Measurements from ENCODE around the gene DISP1. TPM values are rescaled to one million over a fixed set of nuclear protein-coding genes. Genes with fewer than 3 reads are reported as not detected.

Gene DISP1
- total RNA-seq, 4 donors from 2014 or later, result 8.3 to 20.9 (median 14.9) TPM

- 74% methylated on average over 3 of the region's 3 CpGs for WGBS
- DNase-seq (ENCODE audit: low spot score in 2 of 2), result no peak
- peaks cover 20% of the 10 kb centered on the region for H3K4me1 ChIP-seq
- H3K4me3 ChIP-seq, result no peak overlapping the region
- no peaks in the 10 kb centered on the region for H3K27me3 ChIP-seq
- no peaks in the 10 kb centered on the region for H3K9me3 ChIP-seq
- TF ChIP-seq EP300 (IDR thresholded peaks at IDR 0.05), result no peak
- no peak for TF ChIP-seq POLR2AphosphoS5 (IDR thresholded peaks at IDR 0.05)
- TF ChIP-seq POLR2A (IDR thresholded peaks at IDR 0.05), result no peak
- no peak for TF ChIP-seq CTCF (IDR thresholded peaks at IDR 0.05)
- H3K36me3 ChIP-seq, result no peaks in the 10 kb centered on the region
- no peak overlapping the region for H3K27ac ChIP-seq
Observed at GRCh38 chr1:222788402-222789156, 26.3 kb upstream of the DISP1 start.

GRCh38 chr1:222790115-222790514 lies 24.7 kb upstream of the DISP1 start:
- H3K9me3 ChIP-seq, result no peaks in the 10 kb centered on the region
- no peaks in the 10 kb centered on the region for H3K36me3 ChIP-seq
- peaks cover 16% of the 10 kb centered on the region for H3K4me1 ChIP-seq
- DNase-seq (ENCODE audit: low spot score in 2 of 2), result no peak
- H3K4me3 ChIP-seq, result no peak overlapping the region
- H3K27me3 ChIP-seq, result no peaks in the 10 kb centered on the region
- no peak overlapping the region for H3K27ac ChIP-seq
- no peak for TF ChIP-seq EP300 (IDR thresholded peaks at IDR 0.05)
- no peak for TF ChIP-seq CTCF (IDR thresholded peaks at IDR 0.05)
- no peak for TF ChIP-seq POLR2A (IDR thresholded peaks at IDR 0.05)
- no peak for TF ChIP-seq POLR2AphosphoS5 (IDR thresholded peaks at IDR 0.05)
- WGBS, result 78% methylated on average over 2 of the region's 2 CpGs

- Histone ChIP-seq H3K27me3 (no peaks in the 10 kb centered on the region), H3K4me1 (peaks cover 12% of the 10 kb centered on the region), H3K4me3 (no peak overlapping the region), H3K36me3 (no peaks in the 10 kb centered on the region), H3K9me3 (no peaks in the 10 kb centered on the region), H3K27ac (no peak overlapping the region)
- WGBS, result 81% methylated on average over 4 of the region's 4 CpGs
- TF ChIP-seq EP300 (IDR thresholded peaks at IDR 0.05), result no peak
- no peak for TF ChIP-seq CTCF (IDR thresholded peaks at IDR 0.05)
- TF ChIP-seq POLR2A (IDR thresholded peaks at IDR 0.05), result no peak
- no peak for TF ChIP-seq POLR2AphosphoS5 (IDR thresholded peaks at IDR 0.05)
- no peak for DNase-seq (ENCODE audit: low spot score in 2 of 2)
Observed at GRCh38 chr1:222790520-222790919, 24.3 kb upstream of the DISP1 start.

GRCh38 chr1:222791006-222791710 lies 23.7 kb upstream of the DISP1 start:
- H3K27ac ChIP-seq, result no peak overlapping the region
- no peak for DNase-seq (ENCODE audit: low spot score in 2 of 2)
- 57% methylated on average over 4 of the region's 4 CpGs for WGBS

More at GRCh38 chr1:222791006-222791710, 23.7 kb upstream of the DISP1 start:
- TF ChIP-seq POLR2AphosphoS5 (IDR thresholded peaks at IDR 0.05) (no peak), CTCF (IDR thresholded peaks at IDR 0.05) (no peak), POLR2A (IDR thresholded peaks at IDR 0.05) (no peak), EP300 (IDR thresholded peaks at IDR 0.05) (no peak)
- no peaks in the 10 kb centered on the region for H3K9me3 ChIP-seq
- no peaks in the 10 kb centered on the region for H3K36me3 ChIP-seq
- peaks cover 8% of the 10 kb centered on the region for H3K4me1 ChIP-seq
- no peaks in the 10 kb centered on the region for H3K27me3 ChIP-seq
- no peak overlapping the region for H3K4me3 ChIP-seq
